ENCODE data around the gene SRSF6.
"Not testable (repeated sequence)": the region's sequence is repeated elsewhere in the genome, so short reads cannot be mapped to it uniquely, and the experiment has no call there.

Gene SRSF6

DNA sequence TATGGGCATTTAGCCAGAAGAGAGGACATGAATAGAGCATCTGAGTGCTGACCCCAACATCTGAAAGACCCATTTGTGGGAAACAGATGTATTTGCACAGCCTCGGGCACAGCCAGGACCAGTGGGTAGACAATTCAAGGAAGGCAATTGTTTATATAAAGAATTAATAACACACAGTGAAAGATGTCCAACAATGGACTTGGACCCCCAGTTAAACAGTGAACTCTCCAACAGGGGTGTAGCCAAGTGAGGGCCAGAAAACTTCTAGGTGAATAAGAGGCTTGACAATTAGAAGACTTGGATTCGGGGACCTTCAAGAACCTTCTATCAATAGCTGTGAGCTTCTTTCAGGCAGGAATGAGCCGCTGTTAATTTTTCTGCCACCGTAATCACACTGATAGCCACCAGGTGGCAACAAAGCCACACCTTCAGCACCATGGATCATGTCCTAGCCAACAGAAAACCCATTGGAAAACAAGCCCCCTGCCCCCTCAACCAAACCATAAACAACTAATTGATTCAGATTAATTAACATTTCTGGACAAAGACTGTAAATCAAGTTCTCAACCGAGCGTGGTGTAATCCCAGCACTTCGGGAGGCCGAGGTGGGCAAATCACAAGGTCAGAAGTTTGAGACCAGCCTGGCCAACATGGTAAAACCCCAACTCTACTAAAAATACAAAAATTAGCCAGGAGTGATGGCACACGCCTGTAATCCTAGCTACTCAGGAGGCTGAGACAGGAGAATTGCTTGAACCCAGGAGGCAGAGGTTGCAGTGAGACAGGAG, 8.8 kb upstream of the SRSF6 start:
- DNase-seq (ENCODE audit: low spot score), result peak; percentile 57
- Histone ChIP-seq H3K36me3 (ENCODE audit: low read depth) (no peaks in the 10 kb centered on the region), H3K27me3 (ENCODE audit: insufficient read depth, poor library complexity, severe bottlenecking) (no peaks in the 10 kb centered on the region), H3K27ac (ENCODE audit: poor library complexity, severe bottlenecking) (no peak overlapping the region), H3K4me1 (ENCODE audit: insufficient read depth, poor library complexity, severe bottlenecking) (no peaks in the 10 kb centered on the region), H3K4me3 (ENCODE audit: severe bottlenecking) (no peak overlapping the region), H3K9me3 (ENCODE audit: severe bottlenecking) (no peaks in the 10 kb centered on the region)
- peak; percentile 74 for ATAC-seq (ENCODE audit: low read depth)
- TF ChIP-seq, protein P1, sequence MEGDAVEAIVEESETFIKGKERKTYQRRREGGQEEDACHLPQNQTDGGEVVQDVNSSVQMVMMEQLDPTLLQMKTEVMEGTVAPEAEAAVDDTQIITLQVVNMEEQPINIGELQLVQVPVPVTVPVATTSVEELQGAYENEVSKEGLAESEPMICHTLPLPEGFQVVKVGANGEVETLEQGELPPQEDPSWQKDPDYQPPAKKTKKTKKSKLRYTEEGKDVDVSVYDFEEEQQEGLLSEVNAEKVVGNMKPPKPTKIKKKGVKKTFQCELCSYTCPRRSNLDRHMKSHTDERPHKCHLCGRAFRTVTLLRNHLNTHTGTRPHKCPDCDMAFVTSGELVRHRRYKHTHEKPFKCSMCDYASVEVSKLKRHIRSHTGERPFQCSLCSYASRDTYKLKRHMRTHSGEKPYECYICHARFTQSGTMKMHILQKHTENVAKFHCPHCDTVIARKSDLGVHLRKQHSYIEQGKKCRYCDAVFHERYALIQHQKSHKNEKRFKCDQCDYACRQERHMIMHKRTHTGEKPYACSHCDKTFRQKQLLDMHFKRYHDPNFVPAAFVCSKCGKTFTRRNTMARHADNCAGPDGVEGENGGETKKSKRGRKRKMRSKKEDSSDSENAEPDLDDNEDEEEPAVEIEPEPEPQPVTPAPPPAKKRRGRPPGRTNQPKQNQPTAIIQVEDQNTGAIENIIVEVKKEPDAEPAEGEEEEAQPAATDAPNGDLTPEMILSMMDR (IDR thresholded peaks at IDR 0.05; ENCODE audit: poor library complexity, severe bottlenecking), result peak; percentile 100

DNA sequence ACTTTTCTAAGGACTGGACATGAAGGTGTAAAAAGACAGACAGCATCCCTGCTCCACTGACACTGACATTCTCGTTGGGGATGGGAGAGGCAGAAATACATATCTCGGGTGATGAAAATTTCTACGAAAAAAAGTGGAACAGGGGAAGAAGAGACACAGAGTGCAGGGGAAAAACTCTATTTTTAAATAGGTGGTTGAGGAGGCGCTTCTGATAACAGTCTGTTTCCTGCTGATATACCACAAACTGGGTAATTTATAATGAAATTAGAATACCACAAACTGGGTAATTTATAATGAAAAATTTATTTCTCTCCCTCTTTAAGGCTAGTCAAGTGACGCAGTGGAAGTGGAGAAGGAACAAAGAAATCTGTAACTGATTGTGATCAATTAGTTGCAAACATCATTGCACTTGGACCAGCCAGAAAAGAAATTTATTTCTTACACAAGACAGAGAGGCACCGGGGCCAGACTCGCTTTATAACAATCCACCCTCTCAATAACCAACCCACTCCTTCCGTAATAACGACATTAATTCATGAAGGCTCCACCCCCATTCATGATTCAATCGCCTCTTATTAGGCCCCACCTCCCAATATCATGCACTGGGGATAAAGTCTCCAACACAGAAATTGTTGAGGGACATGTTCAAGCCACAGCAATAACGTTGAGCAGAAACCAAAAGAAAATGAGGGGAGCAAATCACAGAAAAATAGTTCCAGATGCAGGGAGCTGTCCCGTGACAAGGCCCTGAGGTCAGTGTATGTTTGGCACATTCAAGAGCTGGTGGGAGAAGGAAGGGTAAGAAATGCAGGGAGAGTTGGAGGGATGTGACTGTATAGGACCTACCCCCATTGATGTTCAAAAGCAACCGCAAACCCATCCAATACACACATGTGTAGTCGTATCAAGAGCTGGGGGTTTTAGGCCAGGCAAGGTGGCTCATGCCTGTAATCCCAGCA, 6.6 kb upstream of the SRSF6 start:
- Histone ChIP-seq H3K9me3 (ENCODE audit: severe bottlenecking) (no peaks in the 10 kb centered on the region), H3K27ac (ENCODE audit: poor library complexity, severe bottlenecking) (no peak overlapping the region), H3K27me3 (ENCODE audit: insufficient read depth, poor library complexity, severe bottlenecking) (no peaks in the 10 kb centered on the region), H3K36me3 (ENCODE audit: low read depth) (no peaks in the 10 kb centered on the region), H3K4me3 (ENCODE audit: severe bottlenecking) (no peak overlapping the region), H3K4me1 (ENCODE audit: insufficient read depth, poor library complexity, severe bottlenecking) (no peaks in the 10 kb centered on the region)
- DNase-seq (ENCODE audit: low spot score) (peak; percentile 37), ATAC-seq (ENCODE audit: low read depth) (no peak)
- TF ChIP-seq, protein P1 (IDR thresholded peaks at IDR 0.05; ENCODE audit: poor library complexity, severe bottlenecking), result no peak

DNA sequence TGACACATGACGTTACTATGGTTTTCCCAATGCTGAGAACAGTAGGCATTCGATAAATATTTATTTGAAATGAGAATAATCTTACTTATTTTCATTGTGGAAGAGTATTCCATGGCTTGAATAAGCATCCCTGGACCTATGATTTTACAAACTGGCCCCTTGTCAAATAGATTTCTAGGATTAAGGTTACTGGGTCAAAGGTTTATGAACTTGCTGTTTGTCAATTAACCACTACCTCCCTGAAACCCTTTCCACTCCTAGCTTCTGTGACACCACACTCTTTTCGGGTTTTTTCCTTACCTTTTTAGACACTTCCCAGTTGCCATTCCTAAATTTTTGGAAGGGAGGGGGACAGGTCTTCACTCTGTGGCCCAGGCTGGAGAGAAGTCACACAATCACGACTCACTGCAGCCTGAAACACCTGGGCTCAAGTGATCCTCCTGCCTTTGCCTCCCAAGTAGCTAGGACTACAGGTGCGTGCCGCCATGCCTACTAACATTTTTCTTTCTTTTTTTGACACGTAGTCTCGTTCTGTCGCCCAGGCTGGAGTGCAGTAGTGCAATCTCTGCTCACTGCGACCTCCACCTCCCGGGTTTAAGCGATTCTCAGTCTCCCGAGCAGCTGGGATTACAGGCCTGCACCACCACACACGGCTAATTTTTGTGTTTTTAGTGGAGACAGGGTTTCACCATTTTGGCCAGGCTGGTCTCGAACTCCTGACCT, 5.1 kb upstream of the SRSF6 start:
- no peaks in the 10 kb centered on the region for H3K27me3 ChIP-seq (ENCODE audit: insufficient read depth, poor library complexity, severe bottlenecking)
- no peaks in the 10 kb centered on the region for H3K4me1 ChIP-seq (ENCODE audit: insufficient read depth, poor library complexity, severe bottlenecking)
- DNase-seq (ENCODE audit: low spot score) (peak; percentile 51), ATAC-seq (ENCODE audit: low read depth) (no peak)
- TF ChIP-seq, protein P1 (IDR thresholded peaks at IDR 0.05; ENCODE audit: poor library complexity, severe bottlenecking), result no peak
- H3K9me3 ChIP-seq (ENCODE audit: severe bottlenecking), result no peaks in the 10 kb centered on the region
- H3K36me3 ChIP-seq (ENCODE audit: low read depth), result no peaks in the 10 kb centered on the region
- no peak overlapping the region for H3K4me3 ChIP-seq (ENCODE audit: severe bottlenecking)
- H3K27ac ChIP-seq (ENCODE audit: poor library complexity, severe bottlenecking), result no peak overlapping the region

DNA sequence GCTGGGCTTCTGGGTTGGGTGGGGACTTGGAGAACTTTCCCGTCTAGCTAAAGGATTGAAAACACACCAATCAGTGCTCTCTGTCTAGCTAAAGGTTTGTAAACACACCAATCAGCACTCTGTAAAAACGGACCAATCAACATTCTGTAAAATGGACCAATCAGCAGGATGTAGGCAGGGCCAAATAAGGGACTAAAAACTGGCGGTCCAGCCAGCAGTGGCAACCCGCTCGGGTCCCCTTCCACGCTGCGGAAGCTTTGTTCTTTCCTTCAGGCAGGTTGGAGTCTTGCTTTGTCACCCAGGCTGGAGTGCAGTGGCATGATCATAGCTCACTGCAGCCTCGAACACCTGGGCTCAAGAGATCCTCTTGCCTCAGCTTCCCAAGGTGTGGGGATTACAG, 1.4 kb upstream of the SRSF6 start:
- peaks cover 30% of the 10 kb centered on the region for H3K36me3 ChIP-seq (ENCODE audit: low read depth)
- H3K4me3 ChIP-seq (ENCODE audit: severe bottlenecking); H3K27me3 ChIP-seq (ENCODE audit: insufficient read depth, poor library complexity, severe bottlenecking); H3K27ac ChIP-seq (ENCODE audit: poor library complexity, severe bottlenecking); ATAC-seq (ENCODE audit: low read depth); DNase-seq (ENCODE audit: low spot score); H3K9me3 ChIP-seq (ENCODE audit: severe bottlenecking): not testable (repeated sequence)
- peaks cover 17% of the 10 kb centered on the region for H3K4me1 ChIP-seq (ENCODE audit: insufficient read depth, poor library complexity, severe bottlenecking)

Data from RWPE2 (cell line).